NCI-H2227 (cell line): ENCODE results near the gene AQP1.

Experiments used
- DNase-seq: peaks from one replicate; lab custom pipeline; 2025; ENCODE audit not compliant: unreplicated experiment; lab: John Stamatoyannopoulos, UW

The AQP1 gene

GRCh38 chr7:30933124-30933974 lies 21.7 kb downstream of the AQP1 start:
- DNase-seq: no peak

GRCh38 chr7:30934225-30934624 lies 22.6 kb downstream of the AQP1 start:
- DNase-seq: no peak

GRCh38 chr7:30934732-30935568 lies 23.3 kb downstream of the AQP1 start:
- DNase-seq: no peak

- no peak for DNase-seq
Measured at GRCh38 chr7:30935569-30935877, 23.9 kb downstream of the AQP1 start.

- no peak for DNase-seq
Measured at GRCh38 chr7:30936650-30937245, 25.1 kb downstream of the AQP1 start.

GRCh38 chr7:30937416-30937815 lies 25.8 kb downstream of the AQP1 start:
- DNase-seq: no peak

GRCh38 chr7:30938435-30939316 lies 27.0 kb downstream of the AQP1 start:
- peak; percentile 91 for DNase-seq

GRCh38 chr7:30941582-30942323 lies 30.1 kb downstream of the AQP1 start:
- no peak for DNase-seq

- no peak for DNase-seq
Measured at GRCh38 chr7:30950197-30950596, 38.5 kb downstream of the AQP1 start.

- DNase-seq: no peak
Measured at GRCh38 chr7:30954914-30955313, 43.3 kb downstream of the AQP1 start.

- no peak for DNase-seq
Measured at GRCh38 chr7:30956704-30957103, 45.1 kb downstream of the AQP1 start.

GRCh38 chr7:30963842-30964241 lies 52.2 kb downstream of the AQP1 start, which contains the start of gene GHRHR:
GHRHR (plus strand) TSS chr7:30963953; CDS start chr7:30964069, 116 bp downstream.
- DNase-seq: no peak

- DNase-seq: no peak
Measured at GRCh38 chr7:30965372-30965771, 53.7 kb downstream of the AQP1 start.

- DNase-seq: no peak
Measured at GRCh38 chr7:30965883-30966282, 54.2 kb downstream of the AQP1 start.

GRCh38 chr7:30968294-30968693 lies 56.6 kb downstream of the AQP1 start:
- DNase-seq: no peak

GRCh38 chr7:30968747-30969603 lies 57.3 kb downstream of the AQP1 start:
- no peak for DNase-seq

GRCh38 chr7:30969604-30969970 lies 57.9 kb downstream of the AQP1 start:
- no peak for DNase-seq

- no peak for DNase-seq
Measured at GRCh38 chr7:30970074-30970473, 58.4 kb downstream of the AQP1 start.

GRCh38 chr7:30970594-30971094 lies 59.0 kb downstream of the AQP1 start:
- DNase-seq: no peak
